GM21367 (cell line): ENCODE results near the gene CUEDC1.
"Not testable (repeated sequence)": the region's sequence is repeated elsewhere in the genome, so short reads cannot be mapped to it uniquely, and the experiment has no call there.

ENCODE experiments used
- ATAC-seq: cut with Tn5 transposase; IDR thresholded peaks from one replicate; pipeline ENCODE4 v1.9.1; 2021; ENCODE audit not compliant: unreplicated experiment

Gene CUEDC1

DNA sequence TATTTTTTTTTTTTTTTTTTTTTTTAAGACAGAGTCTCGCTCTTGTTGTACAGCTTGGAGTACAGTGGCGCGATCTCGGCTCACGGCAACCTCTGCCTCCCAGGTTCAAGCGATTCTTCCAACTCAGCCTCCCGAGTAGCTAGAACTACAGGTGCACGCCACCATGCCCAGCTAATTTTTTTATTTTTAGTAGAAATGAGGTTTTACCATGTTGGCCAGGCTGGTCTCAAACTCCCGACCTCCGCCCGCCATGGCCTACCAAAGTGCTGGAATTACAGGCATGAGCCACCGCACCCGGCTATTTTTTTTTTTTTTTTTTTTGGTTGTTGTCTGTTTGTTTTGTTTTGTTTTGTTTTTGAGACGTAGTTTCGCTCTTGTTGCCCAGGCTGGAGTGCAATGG is 3.2 kb upstream of the CUEDC1 start:
- ATAC-seq, result not testable (repeated sequence)

DNA sequence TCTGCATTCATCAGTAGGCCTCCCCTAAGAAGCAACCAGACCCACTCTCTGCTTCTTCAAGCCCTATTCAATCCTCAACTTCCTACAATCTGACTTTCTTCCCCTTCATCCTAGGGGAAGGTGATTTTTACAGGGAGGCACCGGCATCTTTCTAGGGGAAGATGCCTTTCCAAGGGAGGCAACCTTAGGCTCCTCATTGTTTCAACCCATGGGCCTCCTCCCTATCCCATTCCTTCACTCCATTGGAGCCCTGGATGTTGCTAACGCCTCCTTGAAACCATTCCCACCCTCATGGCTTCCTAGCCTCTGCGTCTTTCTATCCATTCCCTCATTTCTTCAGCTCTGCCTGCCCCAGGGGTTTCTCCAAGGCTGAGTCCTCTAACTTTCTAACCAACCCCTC is 2.7 kb upstream of the CUEDC1 start:
- ATAC-seq, result no peak

DNA sequence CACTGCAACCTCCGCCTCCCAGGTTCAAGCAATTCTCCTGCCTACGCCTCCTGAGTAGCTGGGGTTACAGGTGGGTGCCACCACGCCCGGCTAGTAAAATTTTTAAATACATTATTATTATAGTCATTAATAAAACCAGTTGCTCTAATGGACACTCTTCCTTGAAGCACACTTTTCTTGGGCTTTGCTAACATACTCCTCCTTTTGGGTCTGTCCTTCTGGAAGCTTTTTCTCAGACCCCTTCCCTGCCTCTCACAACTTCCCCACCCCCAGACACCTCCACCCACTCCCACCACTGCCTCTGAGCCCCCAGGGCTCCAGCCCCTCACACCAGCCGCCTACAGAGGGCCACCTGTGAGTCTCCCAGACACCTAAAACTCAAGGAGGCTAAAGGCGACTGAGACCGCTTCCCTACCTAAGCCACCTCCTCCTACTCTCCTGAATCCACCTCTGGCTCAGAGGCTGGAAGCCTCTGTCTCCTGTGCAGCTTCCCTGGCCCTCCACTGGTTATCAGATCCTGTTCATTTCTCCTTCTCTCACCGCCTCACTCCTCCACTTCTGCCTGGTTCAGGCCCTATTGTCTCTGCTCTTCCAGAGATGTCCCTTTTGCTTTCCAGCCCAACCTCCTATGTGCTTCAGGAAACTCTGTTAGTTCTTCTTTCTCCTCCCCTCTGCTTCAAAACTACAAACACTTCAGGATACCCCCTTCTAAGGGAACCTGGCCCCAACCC is 2.1 kb upstream of the CUEDC1 start:
- ATAC-seq, result no peak

DNA sequence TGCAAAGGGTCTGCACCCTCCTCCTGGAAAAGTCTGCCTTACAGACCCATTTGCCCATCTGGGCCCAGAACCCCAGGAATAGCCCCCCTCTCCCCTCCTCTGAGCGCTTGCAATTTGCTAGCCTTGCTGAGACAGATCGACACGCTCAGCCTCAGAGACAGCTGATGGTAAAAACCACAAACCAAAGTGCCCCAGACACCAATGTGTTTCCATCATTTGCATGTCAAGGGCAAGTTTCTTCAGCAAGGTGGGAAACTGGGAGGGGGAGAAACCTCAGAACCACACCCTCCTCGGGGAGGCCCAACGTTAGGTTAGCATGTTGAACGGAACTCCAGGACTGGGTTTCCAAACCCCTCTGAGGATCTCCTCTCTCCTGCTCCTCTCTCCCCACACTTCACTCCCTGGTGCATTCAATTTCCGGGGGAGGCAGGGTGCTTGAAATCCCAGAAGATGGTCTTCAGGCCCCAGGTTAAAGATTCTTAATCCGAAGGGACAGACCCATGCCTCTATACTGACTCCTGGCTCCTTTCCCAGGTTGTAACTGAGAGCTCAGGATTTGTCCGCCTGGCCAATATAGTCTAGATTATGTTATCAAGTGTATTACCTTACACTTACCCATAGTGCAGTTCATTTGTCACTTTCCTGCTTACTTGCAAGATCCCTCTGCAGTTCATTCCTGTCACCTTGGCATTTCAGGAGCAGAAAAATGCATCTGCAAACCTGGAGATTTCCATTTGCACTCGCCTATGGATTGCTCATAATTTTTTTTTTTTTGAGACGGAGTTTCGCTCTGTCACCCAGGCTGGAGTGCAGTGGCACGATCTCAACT is 1.3 kb upstream of the CUEDC1 start:
- ATAC-seq, result no peak

DNA sequence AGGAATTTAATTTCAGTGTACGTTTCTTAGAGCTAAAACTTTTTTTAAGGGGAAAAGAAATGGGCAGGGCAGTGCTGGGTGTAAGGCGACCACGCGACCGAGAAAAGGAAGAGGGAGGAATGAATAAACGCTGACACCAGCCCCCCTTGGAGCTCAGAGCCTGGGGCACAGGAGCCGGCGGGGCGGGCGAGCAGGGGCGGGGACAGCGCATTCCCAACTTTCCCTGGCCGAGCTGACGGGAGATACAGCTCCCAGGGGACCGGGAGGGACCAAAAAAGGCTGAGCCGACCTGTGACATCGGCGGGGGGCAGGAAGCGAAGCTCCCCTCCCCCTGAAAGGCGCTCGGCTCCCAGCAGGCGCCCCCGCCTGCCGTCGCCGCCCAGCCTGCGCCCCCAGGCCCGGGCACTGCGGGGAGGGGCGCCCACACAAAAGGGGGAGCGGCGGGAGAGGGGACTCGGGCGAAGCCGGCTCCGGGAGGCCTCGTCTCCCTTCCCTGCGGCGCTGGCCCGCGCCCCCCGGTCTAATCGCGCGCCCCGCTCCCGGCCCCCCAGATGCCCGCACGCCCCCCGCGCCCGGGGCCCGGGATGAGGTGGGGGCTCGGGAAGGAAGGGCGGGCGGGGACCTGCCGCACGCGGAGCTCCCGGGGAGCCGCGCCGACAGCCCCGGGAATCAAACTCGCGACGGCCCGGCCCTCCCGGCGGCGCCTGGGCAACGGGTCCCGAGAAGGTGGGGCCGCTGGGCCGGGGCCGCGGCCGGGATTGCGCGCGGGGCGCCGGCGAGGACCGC is 622 bp downstream of the CUEDC1 start:
- no peak for ATAC-seq

DNA sequence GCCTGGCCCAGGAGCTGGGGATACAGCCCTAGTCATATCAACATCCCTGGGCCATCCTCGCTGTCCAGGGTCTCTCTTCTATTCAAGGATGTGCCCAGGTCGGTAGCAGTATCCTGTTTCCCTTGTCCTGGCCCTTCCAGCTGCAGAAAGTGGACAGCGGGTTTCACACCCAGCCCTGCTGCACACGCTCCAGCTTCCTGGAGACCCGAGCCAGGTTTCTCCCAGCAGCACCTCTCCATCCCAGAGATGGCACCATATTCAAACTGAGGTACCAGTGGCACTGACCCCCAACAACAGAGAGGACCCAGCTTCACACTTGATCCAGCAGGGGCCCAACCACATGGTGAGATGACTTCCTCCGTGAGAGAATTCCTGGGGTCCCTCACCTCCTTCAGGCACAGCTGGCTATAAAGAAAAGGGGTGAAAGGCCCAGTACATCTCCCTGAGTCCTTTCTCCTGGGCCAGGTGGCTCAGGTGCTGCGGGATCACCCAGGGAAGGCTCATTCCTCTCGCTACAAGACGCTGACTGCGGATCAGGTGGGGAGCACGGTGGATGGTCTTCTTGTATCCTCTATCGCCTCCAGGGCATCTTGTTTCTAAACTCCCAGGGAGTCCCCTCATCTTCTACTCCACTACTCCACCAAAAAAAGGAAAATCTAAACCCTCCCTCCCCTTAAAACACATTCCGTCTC is 1.4 kb downstream of the CUEDC1 start:
- no peak for ATAC-seq

DNA sequence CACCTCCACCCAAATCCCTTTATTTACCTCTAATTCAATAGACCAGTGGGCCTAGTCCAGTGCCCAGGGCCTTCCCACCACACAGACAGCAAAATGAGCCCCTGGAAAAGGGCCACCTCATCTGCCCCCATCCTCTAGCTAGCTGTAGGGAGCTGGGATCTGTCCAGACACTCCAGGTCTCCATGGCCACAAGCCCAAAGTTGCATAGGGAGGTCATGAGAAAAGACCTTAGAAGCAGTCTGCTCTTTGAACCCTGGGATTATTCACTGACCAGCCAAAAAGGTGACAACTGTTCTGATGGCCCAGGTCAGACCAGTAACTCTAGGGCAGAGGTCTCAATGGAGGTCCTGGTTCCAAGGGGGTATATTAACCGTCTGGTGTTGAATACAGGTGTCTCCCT is 2.0 kb downstream of the CUEDC1 start:
- no peak for ATAC-seq

DNA sequence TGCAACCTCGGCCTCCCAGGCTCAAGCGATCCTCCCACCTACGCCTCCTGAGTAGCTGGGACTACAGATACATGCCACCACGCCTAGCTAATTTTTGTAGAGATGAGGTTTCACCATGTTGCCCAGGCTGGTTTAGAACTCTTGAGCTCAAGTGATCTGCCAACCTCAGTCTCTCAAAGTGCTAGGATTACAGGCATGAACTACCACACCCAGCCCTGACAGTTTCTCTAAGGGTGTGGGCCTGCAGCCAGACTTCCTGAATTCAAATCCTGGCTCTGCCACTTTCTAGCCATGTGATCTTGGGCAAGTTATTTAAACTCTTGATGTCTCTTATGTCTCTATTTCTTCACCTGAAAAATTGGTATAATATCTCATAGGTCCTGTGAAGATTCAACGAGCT is 5.6 kb downstream of the CUEDC1 start:
- no peak for ATAC-seq

DNA sequence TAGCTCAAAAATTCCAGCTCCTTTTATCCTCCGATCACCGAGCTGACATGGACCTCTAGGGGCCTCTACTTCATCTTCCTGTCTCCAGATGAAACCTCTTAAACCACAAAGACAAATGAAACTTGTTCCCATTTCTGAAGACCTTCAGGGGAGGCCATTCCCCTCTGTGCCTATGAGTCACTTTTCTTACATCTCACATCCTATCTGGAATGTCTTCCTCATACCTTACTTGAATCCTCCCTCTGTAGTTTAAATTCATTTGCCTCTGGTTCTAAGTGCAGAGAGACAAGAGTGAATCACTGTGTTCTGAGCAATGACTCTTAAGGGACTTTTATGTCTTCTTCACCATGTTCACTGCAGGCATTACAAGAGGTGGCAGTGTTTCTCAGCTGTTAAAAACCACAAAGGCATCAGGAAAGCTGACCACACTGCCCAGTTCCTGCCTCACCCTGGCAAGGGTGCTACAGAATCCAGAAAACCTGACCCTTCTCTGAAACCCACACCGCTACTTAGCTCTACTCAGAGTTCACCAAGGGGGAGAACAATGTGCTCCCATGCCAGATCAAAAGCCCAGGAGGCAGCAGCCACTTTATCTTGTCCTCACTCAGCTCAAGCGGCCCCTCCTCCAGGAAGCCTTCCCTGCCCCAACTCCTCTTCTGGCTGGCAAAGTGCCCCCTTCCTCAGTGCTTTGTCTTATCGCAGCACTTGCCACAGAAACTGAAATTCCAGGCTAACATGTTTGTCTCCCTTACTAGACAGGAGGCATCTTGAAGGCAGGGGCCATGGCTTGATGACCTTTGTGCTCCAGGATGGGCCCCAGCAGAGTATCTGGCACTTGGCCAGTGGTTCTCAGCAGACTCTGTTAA is 6.4 kb downstream of the CUEDC1 start:
- ATAC-seq, result no peak

DNA sequence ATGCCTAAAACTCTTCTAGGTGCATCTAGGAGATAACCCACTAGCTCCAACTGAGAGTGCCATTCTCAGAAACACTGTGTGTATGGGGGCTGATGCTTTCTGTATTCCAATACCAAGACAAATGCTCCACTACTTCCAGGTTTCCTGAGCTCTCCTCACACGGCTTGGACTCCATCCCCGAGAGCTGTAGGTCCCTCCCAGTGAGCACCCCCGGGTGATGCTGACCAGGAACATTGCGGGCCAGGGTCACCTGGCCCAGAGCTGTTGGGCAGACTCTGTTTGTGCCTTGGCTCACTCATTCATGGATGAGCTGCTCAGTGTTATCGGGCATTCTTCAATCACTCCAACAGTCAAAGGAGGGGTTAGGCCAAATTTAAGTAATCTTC is 7.0 kb downstream of the CUEDC1 start:
- no peak for ATAC-seq

DNA sequence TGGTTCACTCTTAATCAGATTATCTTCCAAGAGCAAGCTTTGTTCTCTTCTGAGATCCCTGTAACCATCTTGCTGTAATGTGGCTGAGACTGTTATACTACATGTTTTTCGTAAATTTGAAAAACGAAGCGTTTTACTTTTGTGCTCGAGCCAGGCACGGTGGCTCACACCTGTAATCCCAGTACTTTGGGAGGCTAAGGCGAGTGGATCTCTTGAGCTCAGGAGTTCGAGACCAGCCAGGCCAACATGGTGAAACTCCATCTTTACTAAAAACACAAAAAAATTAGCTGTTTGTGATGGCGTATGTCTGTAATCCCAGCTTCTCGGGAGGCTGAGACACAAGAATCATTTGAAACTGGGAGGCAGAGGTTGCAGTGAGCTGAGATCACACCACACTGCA is 7.8 kb downstream of the CUEDC1 start:
- ATAC-seq, result no peak

DNA sequence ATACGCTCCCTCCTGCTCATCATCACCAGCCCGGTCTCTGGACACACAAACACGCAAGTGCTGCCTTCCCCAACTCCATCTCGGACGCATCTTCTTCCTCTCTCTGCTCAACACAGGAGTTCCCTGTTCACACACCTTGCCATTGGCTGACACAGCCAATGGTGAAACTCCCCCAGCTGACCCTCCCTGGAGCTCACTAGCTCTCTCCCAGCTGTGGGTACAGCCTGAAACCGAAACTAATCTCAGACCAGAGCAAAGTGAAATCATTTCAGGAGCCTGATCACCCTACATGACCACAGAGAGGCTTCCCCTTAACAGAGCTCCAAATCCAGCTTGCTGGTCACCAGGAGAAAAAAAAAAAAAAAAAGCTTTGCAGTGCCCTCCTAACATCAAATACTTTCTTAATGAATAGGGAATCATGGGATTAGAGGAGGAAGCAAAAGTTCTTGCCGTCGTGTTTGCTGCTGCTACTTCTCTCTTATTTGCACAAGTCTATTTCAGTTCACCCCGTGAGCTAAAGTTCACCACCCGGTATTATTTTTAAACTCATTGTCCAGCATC is 8.3 kb downstream of the CUEDC1 start:
- ATAC-seq, result peak; percentile 73

DNA sequence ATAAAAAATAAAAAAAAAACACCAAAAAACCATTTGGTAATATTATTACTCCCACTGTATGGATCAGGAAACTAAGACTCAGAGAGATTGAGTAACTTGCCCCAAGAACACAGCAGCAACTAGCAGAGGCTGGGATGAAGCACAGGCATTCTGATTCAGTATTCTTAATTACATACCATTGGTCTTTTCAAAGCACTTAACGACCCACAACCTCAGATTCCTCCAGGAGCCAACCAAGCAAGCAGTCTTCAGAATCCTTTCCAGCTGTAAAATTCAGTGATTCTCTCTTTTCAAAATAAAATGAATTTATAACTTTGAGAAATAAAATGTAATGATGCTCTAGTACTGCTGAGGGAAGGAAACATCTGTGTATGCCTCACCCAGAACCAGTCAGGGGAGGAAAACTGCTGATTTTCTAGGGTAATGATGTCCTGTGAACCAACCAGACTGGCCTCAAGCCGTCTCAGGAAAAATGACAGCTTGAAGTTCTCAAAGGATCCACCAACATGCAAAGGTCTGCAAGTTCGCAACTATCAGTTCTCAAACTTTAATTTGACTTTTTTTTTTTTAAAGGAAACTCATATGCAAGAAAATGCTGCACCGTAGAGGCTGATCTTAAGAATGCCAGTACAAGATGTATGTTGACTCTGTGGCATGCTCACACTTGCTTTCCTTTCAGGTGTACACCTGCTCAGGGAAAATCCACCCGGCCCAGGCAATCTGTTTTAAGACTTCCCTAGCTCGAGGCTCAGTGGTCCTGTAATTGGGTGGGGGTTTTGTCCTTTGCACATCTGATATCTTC is 9.0 kb downstream of the CUEDC1 start:
- ATAC-seq, result peak; percentile 14

DNA sequence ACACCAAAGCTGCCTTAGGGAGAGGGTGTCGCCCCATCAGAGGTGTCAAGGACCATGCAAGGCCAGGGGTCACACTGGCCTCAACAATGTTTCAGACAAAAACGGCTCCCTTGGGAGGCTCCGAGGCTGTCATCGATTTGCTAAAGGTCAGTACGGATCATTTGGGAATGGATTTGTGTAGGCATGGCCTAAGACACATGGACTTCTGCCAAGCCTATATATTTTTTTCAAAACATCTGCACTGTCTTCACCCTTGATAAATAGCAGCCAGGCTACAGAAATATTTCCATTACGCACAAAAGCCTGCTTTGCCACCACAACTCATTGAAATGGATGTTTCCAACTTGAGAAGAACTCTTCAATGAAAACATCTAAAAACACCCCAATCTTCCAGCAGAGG is 10.3 kb downstream of the CUEDC1 start:
- no peak for ATAC-seq

DNA sequence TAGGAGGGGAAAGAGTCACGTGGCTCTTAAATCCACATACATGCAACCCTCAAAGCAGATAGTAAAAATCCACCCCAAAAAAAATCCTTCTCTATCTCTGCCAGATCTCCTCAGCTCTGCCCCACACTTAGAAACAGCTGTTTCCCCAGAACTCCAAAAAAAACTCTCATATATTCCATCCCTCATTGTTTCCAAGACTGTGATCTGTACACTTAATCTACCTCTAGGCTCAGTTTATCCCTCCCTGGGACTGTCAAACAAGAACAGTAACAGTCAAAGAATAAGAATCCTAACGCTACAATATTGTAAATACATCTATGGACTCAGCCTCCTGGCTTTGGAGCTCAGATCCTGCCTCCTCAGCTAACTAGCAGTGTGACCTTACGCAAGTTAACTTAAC is 11.6 kb downstream of the CUEDC1 start:
- ATAC-seq, result no peak

DNA sequence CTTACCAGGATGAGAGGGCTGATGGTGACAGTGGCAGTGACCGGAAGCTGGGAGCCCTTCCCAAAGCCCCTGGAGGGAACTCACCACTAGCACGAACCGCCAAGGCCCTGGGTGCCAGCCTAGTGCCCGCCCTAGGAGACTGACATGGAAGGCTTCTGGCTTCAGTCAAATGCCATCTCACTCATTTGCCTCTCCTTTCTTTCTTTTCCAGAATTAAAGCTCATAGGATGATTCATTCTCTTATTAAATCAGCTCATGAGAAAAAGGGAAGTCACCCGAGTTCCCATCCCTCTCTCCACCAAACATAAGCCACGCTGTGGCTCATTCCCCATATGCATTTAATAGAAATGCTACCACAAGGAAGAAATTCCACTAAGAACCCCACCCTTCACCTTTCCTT is 12.1 kb downstream of the CUEDC1 start:
- no peak for ATAC-seq

DNA sequence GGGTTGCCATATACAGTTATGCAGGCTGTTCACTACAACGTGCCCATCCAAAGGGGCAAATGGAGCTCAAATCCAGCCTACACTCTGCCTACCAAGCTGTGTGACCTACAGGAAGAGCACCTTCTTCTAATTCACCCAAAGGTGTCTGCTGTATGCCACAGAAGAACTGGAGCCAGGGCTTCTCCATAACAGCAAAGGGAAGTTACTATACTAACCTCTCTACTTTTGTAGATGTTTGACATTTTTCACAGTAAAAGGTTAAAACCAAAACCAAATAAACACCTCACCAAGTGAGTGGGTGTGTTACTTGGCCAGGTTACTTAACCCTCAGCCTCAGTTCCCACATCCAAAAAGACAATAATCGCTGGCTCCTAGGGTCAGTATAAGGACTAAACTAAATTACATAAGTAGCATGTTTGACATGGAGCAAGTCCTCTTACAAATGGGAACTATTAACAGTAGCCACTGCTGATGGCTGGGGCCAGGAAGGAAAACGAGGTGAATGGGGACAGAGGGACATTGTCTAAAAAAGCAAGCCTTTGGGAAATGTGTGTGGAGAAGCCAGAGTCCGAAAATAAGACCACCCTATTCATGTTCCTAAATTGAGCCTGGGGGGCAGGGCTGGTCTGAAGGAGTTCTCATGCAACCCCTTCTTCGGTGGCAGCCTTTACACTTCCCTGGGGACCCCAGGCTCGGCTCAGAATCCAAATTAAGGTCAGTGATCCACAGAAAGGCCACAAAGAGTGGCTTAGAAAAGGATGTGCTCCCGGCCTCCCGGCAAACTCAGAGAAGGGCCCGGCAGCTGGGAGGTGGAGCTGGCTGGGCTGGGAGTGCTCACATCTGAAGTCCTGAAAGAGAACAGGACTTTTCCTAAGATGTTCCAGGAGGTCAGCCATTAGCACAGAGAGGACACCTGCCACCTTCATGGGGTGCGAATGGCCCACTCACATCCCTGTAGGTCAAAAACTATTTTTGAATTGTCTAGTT is 13.5 kb downstream of the CUEDC1 start:
- no peak for ATAC-seq
